NCI-H2081 treated with DMSO at 0.1 percent for 48 hours (cell line): Measurements from ENCODE around the gene ABCC3.

Source experiments
- DNase-seq: peaks from one replicate; lab custom pipeline; 2025; lab: John Stamatoyannopoulos, UW

ABCC3 gene

GRCh38 chr17:50604513-50604912, 30.2 kb upstream of the ABCC3 start:
- DNase-seq = peak; percentile 52

- DNase-seq = no peak
These were observed 29.3 kb upstream of the ABCC3 start for GRCh38 chr17:50605429-50605828.

GRCh38 chr17:50607522-50608175, 27.0 kb upstream of the ABCC3 start:
- no peak for DNase-seq

- no peak for DNase-seq
These were observed 25.8 kb upstream of the ABCC3 start for GRCh38 chr17:50608700-50609379.

GRCh38 chr17:50609380-50610074, 25.2 kb upstream of the ABCC3 start:
- no peak for DNase-seq

GRCh38 chr17:50611634-50612033, 23.0 kb upstream of the ABCC3 start:
- no peak for DNase-seq

GRCh38 chr17:50612281-50612680, 22.4 kb upstream of the ABCC3 start:
- no peak for DNase-seq

- no peak for DNase-seq
These were observed 21.4 kb upstream of the ABCC3 start for GRCh38 chr17:50613007-50613992.

GRCh38 chr17:50614471-50615051, 20.1 kb upstream of the ABCC3 start:
- no peak for DNase-seq

- DNase-seq = no peak
These were observed 18.9 kb upstream of the ABCC3 start for GRCh38 chr17:50615828-50616227.

- no peak for DNase-seq
These were observed 16.4 kb upstream of the ABCC3 start for GRCh38 chr17:50618300-50618699.

- DNase-seq = no peak
These were observed 15.7 kb upstream of the ABCC3 start for GRCh38 chr17:50618941-50619340.

- DNase-seq = no peak
These were observed 15.2 kb upstream of the ABCC3 start for GRCh38 chr17:50619489-50619888.

- no peak for DNase-seq
These were observed 14.4 kb upstream of the ABCC3 start for GRCh38 chr17:50620237-50620636.

- no peak for DNase-seq
These were observed 13.8 kb upstream of the ABCC3 start for GRCh38 chr17:50620858-50621257.

- no peak for DNase-seq
These were observed 13.1 kb upstream of the ABCC3 start for GRCh38 chr17:50621574-50622031.

- DNase-seq = no peak
These were observed 10.3 kb upstream of the ABCC3 start for GRCh38 chr17:50624321-50624934.

GRCh38 chr17:50625032-50625871, 9.4 kb upstream of the ABCC3 start:
- DNase-seq = no peak

GRCh38 chr17:50626037-50626574, 8.6 kb upstream of the ABCC3 start:
- DNase-seq = no peak
